H9 (cell line): ENCODE data around the gene TRPM3. TPM values are rescaled to one million over a fixed set of nuclear protein-coding genes. Genes with fewer than 3 reads are reported as not detected.

Experiments
- DNase-seq: peaks from one replicate; pipeline ENCODE4 v3.0.0-alpha.2; 2017
- H2AFZ ChIP-seq: one replicate; pipeline ENCODE4 v1.6.1; 2013; ENCODE audit warnings: mild to moderate bottlenecking, low read length, control low read depth, moderate library complexity
- H2AK5ac ChIP-seq: 2 replicates; pipeline ENCODE4 v1.6.1; 2013; ENCODE audit warnings: low read length, control low read depth, mixed read lengths; ENCODE audit not compliant: insufficient read length
- H2BK120ac ChIP-seq: one replicate; pipeline ENCODE4 v1.6.1; 2013; ENCODE audit warnings: low read depth, mild to moderate bottlenecking, low read length, control low read depth, inconsistent platforms; ENCODE audit not compliant: poor library complexity, severe bottlenecking
- H2BK12ac ChIP-seq: 2 replicates; pipeline ENCODE4 v1.6.1; 2013; ENCODE audit warnings: low read length, control low read depth, mixed read lengths, low read depth; ENCODE audit not compliant: insufficient read length
- H2BK15ac ChIP-seq: 2 replicates; pipeline ENCODE4 v1.6.1; 2013; ENCODE audit warnings: low read depth, low read length, control low read depth
- H2BK20ac ChIP-seq: one replicate; pipeline ENCODE4 v1.6.1; 2013; ENCODE audit warnings: low read depth, mild to moderate bottlenecking, low read length, control low read depth, inconsistent platforms; ENCODE audit not compliant: poor library complexity, severe bottlenecking
- H2BK5ac ChIP-seq: 2 replicates; pipeline ENCODE4 v1.6.1; 2013; ENCODE audit warnings: low read length, control low read depth, mixed read lengths; ENCODE audit not compliant: insufficient read length
- H3K14ac ChIP-seq: 2 replicates; pipeline ENCODE4 v1.6.1; 2013; ENCODE audit warnings: low read length, control low read depth; ENCODE audit not compliant: insufficient read depth
- H3K18ac ChIP-seq: 2 replicates; pipeline ENCODE4 v1.6.1; 2013; ENCODE audit warnings: low read depth, mild to moderate bottlenecking, mixed read lengths, low read length, control low read depth; ENCODE audit not compliant: insufficient read length
- H3K23ac ChIP-seq: 2 replicates; pipeline ENCODE4 v1.6.1; 2013; ENCODE audit warnings: low read length, control low read depth, mixed read lengths, low read depth; ENCODE audit not compliant: insufficient read length
- H3K23me2 ChIP-seq: 2 replicates; pipeline ENCODE4 v1.6.1; 2013; ENCODE audit warnings: low read depth, mild to moderate bottlenecking, mixed read lengths, low read length, control low read depth; ENCODE audit not compliant: insufficient read length, poor library complexity, severe bottlenecking
- H3K27ac ChIP-seq: 2 replicates; pipeline ENCODE4 v1.5.1; 2013; ENCODE audit warnings: low read length, control low read depth, mixed read lengths, low read depth; ENCODE audit not compliant: insufficient read length
- H3K27me3 ChIP-seq: 2 replicates; pipeline ENCODE4 v1.6.1; 2013; ENCODE audit warnings: low read length, control low read depth, inconsistent platforms; ENCODE audit not compliant: insufficient read depth
- H3K4ac ChIP-seq: 2 replicates; pipeline ENCODE4 v1.6.1; 2013; ENCODE audit warnings: low read depth, mild to moderate bottlenecking, control low read depth, inconsistent platforms, low read length, moderate library complexity
- H3K4me1 ChIP-seq: 2 replicates; pipeline ENCODE4 v1.6.1; 2013; ENCODE audit warnings: low read length, control low read depth, inconsistent platforms; ENCODE audit not compliant: insufficient read depth
- H3K4me2 ChIP-seq: 2 replicates; pipeline ENCODE4 v1.6.1; 2013; ENCODE audit warnings: low read length, control low read depth, mixed read lengths; ENCODE audit not compliant: insufficient read length, insufficient read depth
- H3K56ac ChIP-seq: 2 replicates; pipeline ENCODE4 v1.6.1; 2013; ENCODE audit warnings: low read depth, mild to moderate bottlenecking, mixed read lengths, low read length, control low read depth; ENCODE audit not compliant: insufficient read length
- H3K79me1 ChIP-seq: 2 replicates; pipeline ENCODE4 v1.6.1; 2013; ENCODE audit warnings: low read depth, mild to moderate bottlenecking, moderate library complexity, low read length, control low read depth, inconsistent platforms; ENCODE audit not compliant: insufficient read depth, poor library complexity, severe bottlenecking
- H3K79me2 ChIP-seq: 2 replicates; pipeline ENCODE4 v1.6.1; 2013; ENCODE audit warnings: low read length, control low read depth, inconsistent platforms; ENCODE audit not compliant: insufficient read depth
- H3K9ac ChIP-seq: 2 replicates; pipeline ENCODE4 v1.6.1; 2013; ENCODE audit warnings: low read length, control low read depth, mixed read lengths; ENCODE audit not compliant: insufficient read length; ENCODE audit errors: extremely low read depth
- H3K9me3 ChIP-seq: one replicate; pipeline ENCODE4 v1.6.1; 2013; ENCODE audit warnings: low read depth, low read length, inconsistent platforms; ENCODE audit not compliant: control insufficient read depth
- H3T11ph ChIP-seq: one replicate; pipeline ENCODE4 v1.6.1; 2013; ENCODE audit warnings: mild to moderate bottlenecking, low read length, control low read depth, inconsistent platforms
- H4K20me1 ChIP-seq: one replicate; pipeline ENCODE4 v1.6.1; 2013; ENCODE audit not compliant: control insufficient read depth, insufficient read length, insufficient read depth
- H4K5ac ChIP-seq: 2 replicates; pipeline ENCODE4 v1.6.1; 2013; ENCODE audit warnings: low read depth, mild to moderate bottlenecking, mixed read lengths, low read length, control low read depth; ENCODE audit not compliant: insufficient read length
- H4K8ac ChIP-seq: replicated peaks from 2 replicates; pipeline ENCODE4 v1.6.1; 2013; ENCODE audit warnings: low read length, control low read depth, mixed read lengths, low read depth; ENCODE audit not compliant: insufficient read length
- H4K91ac ChIP-seq: 2 replicates; pipeline ENCODE4 v1.6.1; 2013; ENCODE audit warnings: low read depth, mild to moderate bottlenecking, moderate library complexity, mixed read lengths, low read length, control low read depth; ENCODE audit not compliant: insufficient read length
- H3K27ac Mint-ChIP-seq, 3 experiments: 2 replicates in 2 of 3; 3 replicates in 1 of 3; pipeline ENCODE4 v1.8.0; 2020 to 2021; ENCODE audit warnings: mixed read lengths in 3 of 3, mild to moderate bottlenecking in 1 of 3, moderate library complexity in 1 of 3
- H3K27me3 Mint-ChIP-seq: 2 replicates; pipeline ENCODE4 v1.8.0; 2021; ENCODE audit warnings: low read depth, mild to moderate bottlenecking, moderate library complexity, mixed read lengths
- H3K36me3 Mint-ChIP-seq, 3 experiments: 2 replicates in 2 of 3; 3 replicates in 1 of 3; pipeline ENCODE4 v1.8.0; 2020 to 2021; ENCODE audit warnings: low read depth in 3 of 3, mixed read lengths in 3 of 3; ENCODE audit not compliant: insufficient read depth in 1 of 3
- H3K4me1 Mint-ChIP-seq, 2 experiments: 2 replicates each; pipeline ENCODE4 v1.8.0; 2020; ENCODE audit warnings: mixed read lengths in 2 of 2
- H3K4me3 Mint-ChIP-seq, 2 experiments: 2 replicates in 1 of 2; 3 replicates in 1 of 2; pipeline ENCODE4 v1.8.0; 2020 to 2021; ENCODE audit warnings: mild to moderate bottlenecking in 2 of 2, mixed read lengths in 2 of 2, moderate library complexity in 1 of 2
- H3K9me3 Mint-ChIP-seq, 2 experiments: 2 replicates in 1 of 2; 3 replicates in 1 of 2; pipeline ENCODE4 v1.8.0; 2020; ENCODE audit warnings: mild to moderate bottlenecking in 2 of 2, mixed read lengths in 2 of 2, moderate library complexity in 1 of 2
- CTCF ChIP-seq: fragments of 200-600 bp; sonication (generic); conservative IDR thresholded peaks from 3 replicates; pipeline ENCODE4 v1.8.0; 2021; ENCODE audit warnings: antibody characterized with exemption, mild to moderate bottlenecking
- WGBS: extraction: QIAGEN DNeasy Blood & Tissue Kit; methylation state at CpG from one replicate; pipeline ENCODE4 v1.1.7; 2013; ENCODE audit warnings: missing lambda C conversion rate, low lambda C conversion rate, mixed read lengths; ENCODE audit not compliant: insufficient read length; ENCODE audit errors: extremely low coverage; 5-methylcytosine and 5-hydroxymethylcytosine counted together
- total RNA-seq: library from RNA; stranded (reverse); gene quantifications from 2 replicates; pipeline ENCODE4 v1.2.1, GENCODE V29; 2021

The TRPM3 gene
- total RNA-seq, 1 experiment from 2014 or later = 10.3 TPM

- H2BK5ac ChIP-seq = no peak overlapping the region
- H3K14ac ChIP-seq = no peak overlapping the region
- H3K23me2 ChIP-seq = no peaks in the 10 kb centered on the region
- no peak overlapping the region for H4K91ac ChIP-seq
- H4K5ac ChIP-seq = no peak overlapping the region
- H3K4ac ChIP-seq = no peak overlapping the region
- no peak overlapping the region for H3K23ac ChIP-seq
- H4K20me1 ChIP-seq = no peaks in the 10 kb centered on the region
- no peak overlapping the region for H2AFZ ChIP-seq
- no peak overlapping the region for H3K4me2 ChIP-seq
- no peak overlapping the region for H3K9ac ChIP-seq
- Mint-ChIP-seq H3K27ac (no peak overlapping the region; a peak in 1 of 7 replicates), H3K9me3 (no peaks in the 10 kb centered on the region), H3K4me3 (no peak overlapping the region), H3K4me1 (peaks cover 5 to 8% of the 10 kb centered on the region in 2 experiments), H3K27me3 (peaks cover 3% of the 10 kb centered on the region; the same call in 1 of the 2 replicates), H3K36me3 (no peaks in the 10 kb centered on the region)
- no peak for DNase-seq
- H3K79me2 ChIP-seq = no peaks in the 10 kb centered on the region
- H3K27me3 ChIP-seq = no peaks in the 10 kb centered on the region
- H3K79me1 ChIP-seq = no peaks in the 10 kb centered on the region
- no peak overlapping the region for H3K27ac ChIP-seq
- no peak overlapping the region for H2BK15ac ChIP-seq
- no peak for TF ChIP-seq CTCF
- H3K4me1 ChIP-seq = no peaks in the 10 kb centered on the region
- H3T11ph ChIP-seq = no peak overlapping the region
- no CpG with 5 or more reads among the region's 5 CpGs for WGBS
- H3K9me3 ChIP-seq = no peaks in the 10 kb centered on the region
- H2BK12ac ChIP-seq = no peak overlapping the region
- no peak overlapping the region for H3K18ac ChIP-seq
- H2BK20ac ChIP-seq = no peak overlapping the region
- H4K8ac ChIP-seq = no peak overlapping the region
- no peak overlapping the region for H3K56ac ChIP-seq
- no peak overlapping the region for H2AK5ac ChIP-seq
- H2BK120ac ChIP-seq = no peak overlapping the region
Measured at GRCh38 chr9:70485273-70485858, 636.1 kb downstream of the TRPM3 start.
